ENCODE data around the gene PDE7B.

DNA sequence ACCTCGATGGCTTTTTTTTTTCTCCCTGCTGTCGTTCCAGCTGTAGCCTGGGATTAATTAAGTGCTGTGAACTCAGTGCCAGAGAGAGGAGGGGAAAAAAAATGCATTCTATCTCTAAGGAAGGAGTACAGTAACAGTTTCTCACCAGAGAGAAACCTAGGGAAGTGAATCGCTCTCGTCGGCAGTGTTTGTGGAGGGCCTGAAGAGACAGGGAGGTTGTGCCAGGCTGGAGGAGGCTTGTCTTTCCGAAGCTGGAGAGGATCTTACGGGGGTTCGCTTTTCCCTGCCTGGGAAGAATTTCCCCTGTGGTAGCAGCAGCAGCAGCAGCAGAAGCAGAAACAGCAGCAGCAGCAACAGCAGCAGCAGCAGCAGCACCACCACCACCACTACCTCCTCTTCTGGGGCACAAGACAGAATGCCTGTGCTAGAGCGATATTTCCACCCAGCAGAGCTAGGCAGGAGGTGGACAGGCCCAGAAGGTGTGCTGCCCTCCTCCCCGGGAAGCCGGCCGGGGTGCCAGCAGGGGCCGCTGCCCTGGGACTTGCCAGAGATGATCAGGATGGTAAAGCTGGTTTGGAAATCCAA, 186.5 kb downstream of the PDE7B start:
- TF ChIP-seq, protein P1, sequence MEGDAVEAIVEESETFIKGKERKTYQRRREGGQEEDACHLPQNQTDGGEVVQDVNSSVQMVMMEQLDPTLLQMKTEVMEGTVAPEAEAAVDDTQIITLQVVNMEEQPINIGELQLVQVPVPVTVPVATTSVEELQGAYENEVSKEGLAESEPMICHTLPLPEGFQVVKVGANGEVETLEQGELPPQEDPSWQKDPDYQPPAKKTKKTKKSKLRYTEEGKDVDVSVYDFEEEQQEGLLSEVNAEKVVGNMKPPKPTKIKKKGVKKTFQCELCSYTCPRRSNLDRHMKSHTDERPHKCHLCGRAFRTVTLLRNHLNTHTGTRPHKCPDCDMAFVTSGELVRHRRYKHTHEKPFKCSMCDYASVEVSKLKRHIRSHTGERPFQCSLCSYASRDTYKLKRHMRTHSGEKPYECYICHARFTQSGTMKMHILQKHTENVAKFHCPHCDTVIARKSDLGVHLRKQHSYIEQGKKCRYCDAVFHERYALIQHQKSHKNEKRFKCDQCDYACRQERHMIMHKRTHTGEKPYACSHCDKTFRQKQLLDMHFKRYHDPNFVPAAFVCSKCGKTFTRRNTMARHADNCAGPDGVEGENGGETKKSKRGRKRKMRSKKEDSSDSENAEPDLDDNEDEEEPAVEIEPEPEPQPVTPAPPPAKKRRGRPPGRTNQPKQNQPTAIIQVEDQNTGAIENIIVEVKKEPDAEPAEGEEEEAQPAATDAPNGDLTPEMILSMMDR (IDR thresholded peaks at IDR 0.05), result peak in 1 of 6 experiments; percentile 5
- TF ChIP-seq POLR2A (IDR thresholded peaks at IDR 0.05), result no peak

Measured in thyroid gland (tissue), 4 donors.